GM13977 (cell line): ENCODE data around the gene UQCRQ.

Source experiments
- DNase-seq: peaks from one replicate; pipeline ENCODE4 v3.0.0; 2012; ENCODE audit warnings: low spot score
- in situ Hi-C: fragments of 300-500 bp; cut with MboI; formaldehyde crosslinking; loops from one replicate; pipeline ENCODE4 v1.12.0; 2022; ENCODE audit warnings: low sequenced_read_pairs, low pct_unique_long_range_greater_than_20kb, mixed read lengths, inconsistent platforms; ENCODE audit not compliant: unreplicated experiment
- TF ChIP-seq, protein P1 (sequence below): IDR thresholded peaks from 2 replicates; pipeline ENCODE4 v1.5.1; 2012; ENCODE audit warnings: mild to moderate bottlenecking, control low read depth; ENCODE audit not compliant: insufficient read depth; ENCODE audit errors: extremely low read depth, missing control alignments

The UQCRQ gene

DNA sequence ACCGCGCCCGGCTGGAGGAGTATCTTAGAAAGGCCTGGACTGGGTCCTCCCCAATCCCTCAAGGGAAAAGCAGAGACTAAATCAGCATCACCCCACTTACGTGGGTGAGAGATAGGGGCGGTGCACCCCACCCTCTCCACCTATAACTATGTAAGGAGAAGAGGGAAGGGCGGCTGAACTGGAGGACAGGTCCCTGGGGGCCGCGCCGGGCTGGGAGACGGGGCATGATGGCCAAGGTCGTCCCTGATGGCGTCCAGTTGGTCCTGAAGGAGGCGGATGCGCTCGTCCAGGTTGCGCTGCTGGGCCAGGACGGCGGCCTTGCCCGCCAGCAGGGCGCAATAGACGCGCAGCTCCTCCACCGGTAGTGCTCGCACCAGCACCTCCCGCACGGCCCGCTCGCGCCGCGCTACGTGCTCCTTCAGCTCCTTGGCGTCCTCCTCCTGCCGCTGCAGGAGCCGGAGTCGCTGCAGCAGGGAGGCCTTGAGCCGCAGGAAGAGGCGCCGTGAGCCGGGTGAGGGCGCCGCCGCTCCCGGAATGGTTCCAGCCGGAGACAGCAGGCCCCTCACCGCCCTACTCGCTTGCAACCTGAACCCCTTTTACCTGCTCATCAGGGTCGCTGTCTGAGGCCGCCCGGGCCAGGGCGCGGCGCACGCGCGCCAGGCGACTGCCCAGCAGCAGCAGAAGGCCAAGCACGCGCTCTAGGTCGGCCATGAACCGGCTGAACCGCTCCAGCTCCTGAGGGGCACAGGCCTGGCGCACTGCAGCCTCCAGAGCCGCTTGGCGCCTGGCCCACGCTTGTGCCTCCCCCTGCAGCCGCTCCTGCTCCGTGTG, 43.6 kb upstream of the UQCRQ start:
- TF ChIP-seq, protein P1, sequence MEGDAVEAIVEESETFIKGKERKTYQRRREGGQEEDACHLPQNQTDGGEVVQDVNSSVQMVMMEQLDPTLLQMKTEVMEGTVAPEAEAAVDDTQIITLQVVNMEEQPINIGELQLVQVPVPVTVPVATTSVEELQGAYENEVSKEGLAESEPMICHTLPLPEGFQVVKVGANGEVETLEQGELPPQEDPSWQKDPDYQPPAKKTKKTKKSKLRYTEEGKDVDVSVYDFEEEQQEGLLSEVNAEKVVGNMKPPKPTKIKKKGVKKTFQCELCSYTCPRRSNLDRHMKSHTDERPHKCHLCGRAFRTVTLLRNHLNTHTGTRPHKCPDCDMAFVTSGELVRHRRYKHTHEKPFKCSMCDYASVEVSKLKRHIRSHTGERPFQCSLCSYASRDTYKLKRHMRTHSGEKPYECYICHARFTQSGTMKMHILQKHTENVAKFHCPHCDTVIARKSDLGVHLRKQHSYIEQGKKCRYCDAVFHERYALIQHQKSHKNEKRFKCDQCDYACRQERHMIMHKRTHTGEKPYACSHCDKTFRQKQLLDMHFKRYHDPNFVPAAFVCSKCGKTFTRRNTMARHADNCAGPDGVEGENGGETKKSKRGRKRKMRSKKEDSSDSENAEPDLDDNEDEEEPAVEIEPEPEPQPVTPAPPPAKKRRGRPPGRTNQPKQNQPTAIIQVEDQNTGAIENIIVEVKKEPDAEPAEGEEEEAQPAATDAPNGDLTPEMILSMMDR, result no peak
- DNase-seq, result peak; percentile 52
- in situ Hi-C loops, result loop anchor here (10.0 kb wide), 1 partner anchor 438 kb away; no protein-coding TSS in a partner anchor

GRCh38 chr5:132823481-132824050, 42.9 kb upstream of the UQCRQ start:
- TF ChIP-seq, protein P1, result no peak
- in situ Hi-C loops, result loop anchor here (10.0 kb wide), 1 partner anchor 439 kb away; no protein-coding TSS in a partner anchor
- DNase-seq, result peak; percentile 44

GRCh38 chr5:132824426-132824825, 42.0 kb upstream of the UQCRQ start:
- DNase-seq, result peak; percentile 30
- in situ Hi-C loops, result loop anchor here (10.0 kb wide), 1 partner anchor 440 kb away; no protein-coding TSS in a partner anchor
- TF ChIP-seq, protein P1, result no peak

GRCh38 chr5:132825033-132825833, 41.2 kb upstream of the UQCRQ start:
- in situ Hi-C loops, result loop anchor here (10.0 kb wide), 1 partner anchor 440 kb away; no protein-coding TSS in a partner anchor
- TF ChIP-seq, protein P1, result no peak
- peak; percentile 70 for DNase-seq

- in situ Hi-C loops, result loop anchor here (10.0 kb wide), 1 partner anchor 441 kb away; no protein-coding TSS in a partner anchor
- peak; percentile 24 for DNase-seq
- TF ChIP-seq, protein P1, result no peak
These were observed 40.5 kb upstream of the UQCRQ start for GRCh38 chr5:132825834-132826391.
